Fibroblast of lung (primary cell): ENCODE measurements around the gene TBXAS1.

ENCODE experiments used
- EZH2 ChIP-seq: IDR thresholded peaks from 2 replicates; pipeline ENCODE4 v1.5.1; 2012; ENCODE audit warnings: low read length, control low read depth, mild to moderate bottlenecking; ENCODE audit errors: missing control alignments
- TF ChIP-seq, protein P1 (sequence below), 2 donors: IDR thresholded peaks in 1 of 2; conservative IDR thresholded peaks in 1 of 2; 1 replicate in 1 of 2; 2 replicates in 1 of 2; pipeline ENCODE4 v1.5.1; 2011 to 2012; ENCODE audit warnings: low read length in 2 of 2, control low read depth in 1 of 2, inconsistent platforms in 1 of 2, low read depth in 1 of 2, mild to moderate bottlenecking in 1 of 2

DNA sequence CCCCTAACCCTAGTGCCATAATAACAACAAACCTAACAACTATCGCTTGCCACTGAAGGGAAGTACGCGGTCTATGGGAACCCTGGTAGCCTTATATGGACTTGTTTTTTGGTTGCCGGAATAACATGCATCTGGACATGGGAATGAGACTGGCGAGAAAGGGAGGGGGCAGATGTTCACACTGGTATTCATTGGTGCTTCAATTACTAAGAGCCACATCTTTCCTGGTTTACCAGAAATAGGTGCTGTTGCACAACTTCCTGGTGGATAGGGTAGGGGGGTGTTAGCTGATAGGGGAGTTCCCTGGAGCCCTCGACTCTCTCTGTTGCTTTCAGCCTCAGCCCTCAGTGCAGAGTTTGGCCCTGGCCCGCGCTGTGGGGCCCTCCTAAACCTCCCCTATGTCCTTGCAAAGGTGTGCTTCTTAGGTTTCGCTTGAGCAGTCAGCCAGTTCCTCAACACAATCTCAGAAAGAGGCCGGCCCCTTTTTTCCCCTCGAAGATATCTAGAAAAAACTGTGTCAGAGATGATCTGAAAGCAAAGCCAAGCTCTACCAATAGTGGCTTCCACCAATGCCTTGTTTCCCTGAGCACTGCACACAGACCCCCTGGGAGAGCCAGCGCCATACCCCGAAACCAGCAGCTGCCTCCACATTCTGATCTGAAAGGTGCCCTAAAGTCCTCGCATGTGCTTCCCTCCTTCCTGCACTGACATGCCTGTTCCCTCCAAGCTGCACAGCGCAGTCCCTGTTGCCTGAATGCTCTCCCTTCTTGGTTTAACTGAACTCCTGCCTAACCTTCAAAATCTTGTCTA lies 13.5 kb downstream of the TBXAS1 start:
- TF ChIP-seq, protein P1, sequence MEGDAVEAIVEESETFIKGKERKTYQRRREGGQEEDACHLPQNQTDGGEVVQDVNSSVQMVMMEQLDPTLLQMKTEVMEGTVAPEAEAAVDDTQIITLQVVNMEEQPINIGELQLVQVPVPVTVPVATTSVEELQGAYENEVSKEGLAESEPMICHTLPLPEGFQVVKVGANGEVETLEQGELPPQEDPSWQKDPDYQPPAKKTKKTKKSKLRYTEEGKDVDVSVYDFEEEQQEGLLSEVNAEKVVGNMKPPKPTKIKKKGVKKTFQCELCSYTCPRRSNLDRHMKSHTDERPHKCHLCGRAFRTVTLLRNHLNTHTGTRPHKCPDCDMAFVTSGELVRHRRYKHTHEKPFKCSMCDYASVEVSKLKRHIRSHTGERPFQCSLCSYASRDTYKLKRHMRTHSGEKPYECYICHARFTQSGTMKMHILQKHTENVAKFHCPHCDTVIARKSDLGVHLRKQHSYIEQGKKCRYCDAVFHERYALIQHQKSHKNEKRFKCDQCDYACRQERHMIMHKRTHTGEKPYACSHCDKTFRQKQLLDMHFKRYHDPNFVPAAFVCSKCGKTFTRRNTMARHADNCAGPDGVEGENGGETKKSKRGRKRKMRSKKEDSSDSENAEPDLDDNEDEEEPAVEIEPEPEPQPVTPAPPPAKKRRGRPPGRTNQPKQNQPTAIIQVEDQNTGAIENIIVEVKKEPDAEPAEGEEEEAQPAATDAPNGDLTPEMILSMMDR (conservative IDR thresholded peaks at IDR 0.05 in 1 of 2, IDR thresholded peaks at IDR 0.05 in 1 of 2; ENCODE audit: low read depth in 1 of 2, low read length in 2 of 2), result no peak
- no peak for TF ChIP-seq EZH2
